Measurements from ENCODE around the gene MTHFSD. TPM values are rescaled to one million over a fixed set of nuclear protein-coding genes. Genes with fewer than 3 reads are reported as not detected.

MTHFSD gene
- total RNA-seq, 1 experiment from 2014 or later = 15.7 TPM

DNA sequence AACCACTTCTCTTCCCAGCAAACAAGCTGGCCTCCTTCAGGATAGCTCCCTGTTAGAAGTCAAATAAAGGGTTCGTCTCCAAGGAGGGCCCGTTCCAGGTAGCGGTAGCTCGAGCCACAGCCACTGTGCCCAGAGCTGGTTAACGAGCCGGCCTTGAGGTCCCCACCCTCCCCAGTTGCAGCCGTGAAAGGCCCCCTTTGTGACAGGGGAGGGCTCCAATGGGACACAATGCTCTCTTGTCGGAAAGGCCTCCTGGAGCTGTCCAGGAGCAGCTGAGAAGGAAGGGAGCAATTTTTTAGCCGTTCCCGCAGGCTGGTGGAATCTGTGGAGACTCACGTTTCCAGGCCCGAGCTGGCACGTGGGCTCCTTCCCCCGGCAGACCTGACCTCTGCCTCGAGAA, 74.6 kb downstream of the MTHFSD start:
- peaks cover 19% of the 10 kb centered on the region for H3K9me3 Mint-ChIP-seq
- no peak overlapping the region for H3K27ac Mint-ChIP-seq
- no peak overlapping the region for H3K4me3 Mint-ChIP-seq
- peaks cover 6% of the 10 kb centered on the region; the same call in 1 of the 2 replicates for H3K36me3 Mint-ChIP-seq
- TF ChIP-seq, protein P1, sequence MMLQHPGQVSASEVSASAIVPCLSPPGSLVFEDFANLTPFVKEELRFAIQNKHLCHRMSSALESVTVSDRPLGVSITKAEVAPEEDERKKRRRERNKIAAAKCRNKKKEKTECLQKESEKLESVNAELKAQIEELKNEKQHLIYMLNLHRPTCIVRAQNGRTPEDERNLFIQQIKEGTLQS (CRISPR knock-in tag; conservative IDR thresholded peaks at IDR 0.05) = no peak
- TF ChIP-seq EMX1 (CRISPR knock-in tag; IDR thresholded peaks at IDR 0.05) = no peak
- no peak for TF ChIP-seq HMGXB4 (CRISPR knock-in tag; IDR thresholded peaks at IDR 0.05)
- no peak for TF ChIP-seq ARID4B (CRISPR knock-in tag; IDR thresholded peaks at IDR 0.05; ENCODE audit: borderline replicate concordance)
- TF ChIP-seq E2F5 (CRISPR knock-in tag; IDR thresholded peaks at IDR 0.05) = no peak
- TF ChIP-seq ZNF396 (CRISPR knock-in tag; IDR thresholded peaks at IDR 0.05; ENCODE audit: borderline replicate concordance) = no peak
- TF ChIP-seq, protein P2, sequence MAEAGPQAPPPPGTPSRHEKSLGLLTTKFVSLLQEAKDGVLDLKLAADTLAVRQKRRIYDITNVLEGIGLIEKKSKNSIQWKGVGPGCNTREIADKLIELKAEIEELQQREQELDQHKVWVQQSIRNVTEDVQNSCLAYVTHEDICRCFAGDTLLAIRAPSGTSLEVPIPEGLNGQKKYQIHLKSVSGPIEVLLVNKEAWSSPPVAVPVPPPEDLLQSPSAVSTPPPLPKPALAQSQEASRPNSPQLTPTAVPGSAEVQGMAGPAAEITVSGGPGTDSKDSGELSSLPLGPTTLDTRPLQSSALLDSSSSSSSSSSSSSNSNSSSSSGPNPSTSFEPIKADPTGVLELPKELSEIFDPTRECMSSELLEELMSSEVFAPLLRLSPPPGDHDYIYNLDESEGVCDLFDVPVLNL (CRISPR knock-in tag; IDR thresholded peaks at IDR 0.05; ENCODE audit: borderline replicate concordance, low read depth) = no peak
- no peak for TF ChIP-seq CTCF (IDR thresholded peaks at IDR 0.05)
- no peak for TF ChIP-seq PRDM15 (CRISPR knock-in tag; IDR thresholded peaks at IDR 0.05)
- TF ChIP-seq, protein P3, sequence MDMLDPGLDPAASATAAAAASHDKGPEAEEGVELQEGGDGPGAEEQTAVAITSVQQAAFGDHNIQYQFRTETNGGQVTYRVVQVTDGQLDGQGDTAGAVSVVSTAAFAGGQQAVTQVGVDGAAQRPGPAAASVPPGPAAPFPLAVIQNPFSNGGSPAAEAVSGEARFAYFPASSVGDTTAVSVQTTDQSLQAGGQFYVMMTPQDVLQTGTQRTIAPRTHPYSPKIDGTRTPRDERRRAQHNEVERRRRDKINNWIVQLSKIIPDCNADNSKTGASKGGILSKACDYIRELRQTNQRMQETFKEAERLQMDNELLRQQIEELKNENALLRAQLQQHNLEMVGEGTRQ (CRISPR knock-in tag; IDR thresholded peaks at IDR 0.05) = no peak
- TF ChIP-seq, protein P4, sequence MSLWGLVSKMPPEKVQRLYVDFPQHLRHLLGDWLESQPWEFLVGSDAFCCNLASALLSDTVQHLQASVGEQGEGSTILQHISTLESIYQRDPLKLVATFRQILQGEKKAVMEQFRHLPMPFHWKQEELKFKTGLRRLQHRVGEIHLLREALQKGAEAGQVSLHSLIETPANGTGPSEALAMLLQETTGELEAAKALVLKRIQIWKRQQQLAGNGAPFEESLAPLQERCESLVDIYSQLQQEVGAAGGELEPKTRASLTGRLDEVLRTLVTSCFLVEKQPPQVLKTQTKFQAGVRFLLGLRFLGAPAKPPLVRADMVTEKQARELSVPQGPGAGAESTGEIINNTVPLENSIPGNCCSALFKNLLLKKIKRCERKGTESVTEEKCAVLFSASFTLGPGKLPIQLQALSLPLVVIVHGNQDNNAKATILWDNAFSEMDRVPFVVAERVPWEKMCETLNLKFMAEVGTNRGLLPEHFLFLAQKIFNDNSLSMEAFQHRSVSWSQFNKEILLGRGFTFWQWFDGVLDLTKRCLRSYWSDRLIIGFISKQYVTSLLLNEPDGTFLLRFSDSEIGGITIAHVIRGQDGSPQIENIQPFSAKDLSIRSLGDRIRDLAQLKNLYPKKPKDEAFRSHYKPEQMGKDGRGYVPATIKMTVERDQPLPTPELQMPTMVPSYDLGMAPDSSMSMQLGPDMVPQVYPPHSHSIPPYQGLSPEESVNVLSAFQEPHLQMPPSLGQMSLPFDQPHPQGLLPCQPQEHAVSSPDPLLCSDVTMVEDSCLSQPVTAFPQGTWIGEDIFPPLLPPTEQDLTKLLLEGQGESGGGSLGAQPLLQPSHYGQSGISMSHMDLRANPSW (CRISPR knock-in tag; conservative IDR thresholded peaks at IDR 0.05; ENCODE audit: low read depth) = no peak
- no peak for TF ChIP-seq ZNF317 (CRISPR knock-in tag; IDR thresholded peaks at IDR 0.05; ENCODE audit: borderline replicate concordance, low read depth)
- TF ChIP-seq IRF2 (CRISPR knock-in tag; IDR thresholded peaks at IDR 0.05; ENCODE audit: borderline replicate concordance, low read depth) = no peak
- CTCF ChIA-PET = no interaction called here
- DNase-seq (ENCODE audit: low spot score) (no peak), ATAC-seq (no peak)
- POLR2A ChIA-PET = no interaction called here
- H3K4me1 Mint-ChIP-seq = peaks cover 11% of the 10 kb centered on the region
- H3K27me3 Mint-ChIP-seq (ENCODE audit: low read depth) = peaks cover 14% of the 10 kb centered on the region

Data from WTC11 (cell line).